GM10266 (cell line): ENCODE results near the gene ADM.

Source experiments
- DNase-seq: peaks from one replicate; pipeline ENCODE4 v3.0.0; 2012; ENCODE audit errors: extremely low spot score
- CTCF ChIP-seq: IDR thresholded peaks from 2 replicates; pipeline ENCODE4 v1.5.1; 2012; ENCODE audit warnings: mild to moderate bottlenecking, low read depth; ENCODE audit not compliant: control insufficient read depth, insufficient read depth; ENCODE audit errors: missing control alignments

The ADM gene

DNA sequence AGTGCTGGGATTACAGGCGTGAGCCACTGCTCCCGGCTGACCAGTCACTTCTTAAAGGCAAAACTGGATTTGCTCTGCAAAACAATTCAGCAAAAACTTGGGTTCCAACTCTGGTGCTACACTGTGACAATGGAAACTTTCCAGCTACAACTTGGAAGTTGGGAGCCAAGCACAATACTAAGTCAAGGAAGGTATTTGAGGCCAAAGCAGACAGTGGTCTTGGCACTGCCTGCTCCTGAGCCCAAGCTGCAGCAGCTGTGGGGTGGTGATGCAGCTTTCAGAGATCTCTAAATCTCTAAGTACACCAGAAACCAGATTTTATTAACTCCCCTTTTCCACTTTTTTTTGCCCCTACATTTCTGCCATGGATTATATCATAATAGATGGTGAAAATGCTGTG, 17.5 kb downstream of the ADM start:
- no peak for DNase-seq
- no peak for TF ChIP-seq CTCF

DNA sequence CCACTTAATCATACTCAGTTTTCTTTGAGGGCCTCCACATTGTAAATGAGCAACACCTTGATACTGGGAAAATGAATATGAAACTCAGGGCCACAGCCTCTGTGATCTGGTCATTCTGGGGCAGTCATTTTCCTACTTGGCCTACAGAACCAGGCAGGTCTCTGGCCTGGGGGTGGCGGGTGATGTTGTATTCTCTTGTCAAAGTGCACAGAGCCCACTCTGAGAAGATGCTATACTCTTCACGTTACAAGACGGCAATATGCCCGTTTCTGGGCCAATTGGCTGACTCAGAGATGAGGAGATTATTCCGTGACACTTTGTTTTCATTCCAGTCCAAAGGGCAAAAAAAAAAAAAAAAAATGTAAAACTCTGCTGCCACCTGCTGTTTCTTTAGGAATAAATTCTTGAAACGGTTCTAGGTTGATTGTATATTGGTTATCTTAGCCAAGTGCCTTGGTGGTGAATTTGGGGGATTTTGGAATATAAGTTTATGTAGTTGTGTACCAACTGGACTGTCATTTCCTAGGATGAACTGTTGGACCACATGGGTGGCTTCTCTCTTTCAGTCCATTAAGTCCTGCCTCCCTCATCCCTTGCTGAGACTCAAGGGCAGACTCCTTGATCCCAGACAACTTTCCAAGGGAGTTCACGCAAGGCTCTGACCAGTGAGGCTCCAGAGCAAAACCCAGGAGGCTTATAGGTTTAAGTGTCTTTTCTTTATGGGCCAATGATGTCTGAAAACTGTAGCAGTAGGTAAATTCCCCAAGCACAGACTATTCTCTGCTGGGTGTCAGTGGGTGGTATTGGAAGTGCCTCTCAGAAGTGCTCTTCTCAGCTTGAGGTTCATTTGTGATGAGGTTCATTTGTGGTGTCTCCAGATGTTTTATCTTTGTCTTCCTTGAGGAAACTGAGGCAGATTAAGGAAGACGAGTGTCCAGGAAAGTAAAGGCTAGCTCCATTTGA, 18.2 kb downstream of the ADM start:
- peak; percentile 33 for DNase-seq
- peak; percentile 22 for TF ChIP-seq CTCF

DNA sequence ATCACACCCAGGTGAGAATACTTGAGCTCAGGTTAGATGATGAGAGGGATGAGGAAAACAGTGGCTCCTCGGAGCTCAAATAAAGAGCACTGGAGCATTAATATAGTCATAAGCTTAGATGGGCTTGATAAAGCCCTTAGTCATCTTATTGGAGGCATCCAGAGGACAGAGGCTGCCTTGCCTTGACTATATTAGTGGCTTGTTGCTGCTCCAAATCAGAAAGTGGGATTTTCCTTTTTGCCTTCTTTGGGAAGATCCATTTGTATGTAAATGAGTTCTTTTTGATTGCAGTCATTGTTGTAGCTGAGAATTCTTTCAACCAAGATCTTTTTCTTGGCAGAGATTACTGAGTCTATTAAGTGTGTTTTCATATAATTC, 18.9 kb downstream of the ADM start:
- no peak for DNase-seq
- no peak for TF ChIP-seq CTCF

DNA sequence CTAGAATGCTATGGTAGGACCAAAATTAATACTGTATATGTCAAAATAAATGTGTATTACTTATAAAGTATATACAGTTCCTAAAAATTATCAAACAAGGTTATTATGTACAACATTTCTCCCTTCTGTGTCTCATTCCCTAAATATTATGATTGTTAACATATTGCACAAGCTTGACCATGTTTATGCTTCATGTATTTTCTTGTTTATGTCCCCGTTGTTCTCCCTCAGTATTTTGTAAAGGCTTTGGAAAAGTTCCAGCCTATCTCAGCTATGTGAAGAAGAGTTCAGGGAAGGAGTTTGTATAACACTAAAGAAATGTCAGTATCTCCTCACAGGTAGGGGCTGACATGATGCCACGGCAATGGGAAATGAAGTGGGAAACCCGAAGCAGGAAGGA, 19.6 kb downstream of the ADM start:
- DNase-seq: no peak
- TF ChIP-seq CTCF: no peak

- no peak for DNase-seq
- TF ChIP-seq CTCF: no peak
Measured at GRCh38 chr11:10325277-10326011, 20.6 kb downstream of the ADM start.

DNA sequence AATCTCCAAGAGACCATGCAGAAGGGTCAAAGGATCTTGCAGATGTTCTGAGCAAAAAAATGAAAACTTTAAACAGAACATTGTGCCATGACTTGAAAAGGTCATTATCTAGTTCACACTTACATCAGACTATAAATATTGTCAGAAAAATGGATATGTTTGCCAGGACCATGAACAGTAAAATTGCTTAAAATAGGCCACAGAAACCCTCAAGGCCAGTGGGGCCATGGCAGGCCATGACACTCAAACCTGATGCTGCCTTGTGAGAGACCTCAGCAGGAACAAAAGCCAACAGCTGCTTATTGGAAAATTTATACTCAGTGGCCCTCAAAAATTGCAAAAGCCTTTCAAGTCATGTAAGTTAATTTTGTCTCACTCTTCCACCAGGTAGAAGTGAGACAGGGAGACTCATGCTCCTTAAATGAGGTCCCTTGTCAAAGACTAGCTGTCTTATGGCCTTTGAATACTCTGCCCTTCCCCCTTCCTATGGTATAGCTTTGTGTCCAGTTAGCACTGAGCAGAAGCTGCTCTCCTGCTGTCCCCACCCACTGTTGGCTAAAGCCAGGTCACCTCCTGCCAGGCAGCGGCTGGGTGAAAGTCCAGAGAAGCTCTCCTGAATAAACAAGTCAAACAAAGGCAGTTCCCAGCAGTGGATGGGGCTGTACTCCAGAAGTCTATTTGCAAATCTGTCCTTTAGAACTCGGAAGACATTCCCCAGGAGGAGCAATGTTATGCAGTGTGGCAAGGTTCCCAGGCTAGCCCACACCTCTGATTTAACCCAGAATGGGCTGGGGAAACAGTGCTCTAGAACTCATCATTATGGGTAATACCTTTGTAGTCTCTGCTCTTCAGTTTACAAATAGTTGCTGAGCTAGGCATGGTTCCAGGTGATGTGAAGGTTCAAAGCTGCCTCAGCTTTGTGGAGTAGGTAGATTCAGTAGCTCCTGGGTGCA, 21.4 kb downstream of the ADM start:
- no peak for TF ChIP-seq CTCF

More for the DNA sequence above, 21.4 kb downstream of the ADM start:
- DNase-seq: no peak
